ENCODE results near the gene RGL3.

DNA sequence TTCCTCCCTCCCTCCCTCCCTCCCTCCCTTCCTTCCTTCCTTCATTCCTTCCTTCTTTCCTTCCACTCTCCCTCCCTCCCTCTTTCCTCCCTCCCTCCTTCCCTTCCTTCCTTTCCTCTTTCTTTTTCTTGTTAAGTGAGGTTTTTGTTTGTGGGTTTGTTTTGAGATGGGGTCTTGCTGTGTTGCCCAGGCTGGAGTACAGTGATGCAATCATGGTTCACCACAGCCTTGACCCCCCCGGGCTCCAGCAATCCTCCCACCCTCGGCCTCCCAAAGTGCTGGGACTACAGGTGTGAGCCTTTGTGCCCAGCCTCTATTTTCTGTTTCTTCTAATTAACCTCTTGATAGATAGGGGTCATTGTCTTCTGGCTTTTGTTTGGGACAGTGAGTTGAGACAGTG, 42.3 kb upstream of the RGL3 start:
- TF ChIP-seq, protein P1, sequence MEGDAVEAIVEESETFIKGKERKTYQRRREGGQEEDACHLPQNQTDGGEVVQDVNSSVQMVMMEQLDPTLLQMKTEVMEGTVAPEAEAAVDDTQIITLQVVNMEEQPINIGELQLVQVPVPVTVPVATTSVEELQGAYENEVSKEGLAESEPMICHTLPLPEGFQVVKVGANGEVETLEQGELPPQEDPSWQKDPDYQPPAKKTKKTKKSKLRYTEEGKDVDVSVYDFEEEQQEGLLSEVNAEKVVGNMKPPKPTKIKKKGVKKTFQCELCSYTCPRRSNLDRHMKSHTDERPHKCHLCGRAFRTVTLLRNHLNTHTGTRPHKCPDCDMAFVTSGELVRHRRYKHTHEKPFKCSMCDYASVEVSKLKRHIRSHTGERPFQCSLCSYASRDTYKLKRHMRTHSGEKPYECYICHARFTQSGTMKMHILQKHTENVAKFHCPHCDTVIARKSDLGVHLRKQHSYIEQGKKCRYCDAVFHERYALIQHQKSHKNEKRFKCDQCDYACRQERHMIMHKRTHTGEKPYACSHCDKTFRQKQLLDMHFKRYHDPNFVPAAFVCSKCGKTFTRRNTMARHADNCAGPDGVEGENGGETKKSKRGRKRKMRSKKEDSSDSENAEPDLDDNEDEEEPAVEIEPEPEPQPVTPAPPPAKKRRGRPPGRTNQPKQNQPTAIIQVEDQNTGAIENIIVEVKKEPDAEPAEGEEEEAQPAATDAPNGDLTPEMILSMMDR (IDR thresholded peaks at IDR 0.05) = no peak
- TF ChIP-seq ZFX (IDR thresholded peaks at IDR 0.05; ENCODE audit: borderline replicate concordance) = no peak
